Measurements from ENCODE around the gene KAZN. TPM values are rescaled to one million over a fixed set of nuclear protein-coding genes. Genes with fewer than 3 reads are reported as not detected.
"Not testable (repeated sequence)": the region's sequence is repeated elsewhere in the genome, so short reads cannot be mapped to it uniquely, and the experiment has no call there.

Gene KAZN
- total RNA-seq, 1 donor from 2014 or later, result 3.7 TPM

- DNase-seq (no peak), ATAC-seq (ENCODE audit: poor library complexity) (no peak)
- intact Hi-C loops (cut with DNase I), result no loop called here
Observed at GRCh38 chr1:14955976-14956375, 357.5 kb downstream of the KAZN start.

DNA sequence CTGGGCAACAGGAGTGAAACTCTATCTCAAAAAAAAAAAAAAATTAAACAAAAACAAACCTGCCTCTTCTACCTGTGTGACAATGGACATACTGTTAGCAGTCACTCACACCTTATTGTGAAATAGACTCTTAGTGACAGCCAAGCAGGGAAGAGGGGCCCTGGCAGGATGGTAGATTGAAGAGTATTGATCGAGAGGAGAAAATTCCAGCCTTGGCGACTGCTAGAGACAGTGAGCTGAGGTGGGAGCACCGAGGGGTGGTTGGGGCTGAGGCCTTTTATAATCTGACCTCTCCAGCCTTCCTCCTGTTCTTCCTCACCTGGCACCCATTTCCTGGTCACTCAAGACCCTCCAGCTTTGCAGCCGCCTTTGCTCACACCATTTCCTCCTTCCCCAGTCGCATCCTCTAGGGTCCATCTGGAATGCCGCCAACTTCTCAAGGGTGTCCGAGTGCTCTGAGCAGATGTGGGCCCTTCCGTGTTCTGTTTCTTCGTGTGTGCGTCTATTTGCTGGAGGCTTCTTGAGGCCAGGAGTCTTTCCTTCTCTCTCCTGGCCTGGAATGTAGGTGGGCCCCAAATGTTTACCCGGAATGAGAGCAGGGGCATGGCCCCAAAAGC lies 358.2 kb downstream of the KAZN start:
- no peak for DNase-seq
- ATAC-seq (ENCODE audit: poor library complexity), result no peak
- intact Hi-C loops (cut with DNase I), result no loop called here

DNA sequence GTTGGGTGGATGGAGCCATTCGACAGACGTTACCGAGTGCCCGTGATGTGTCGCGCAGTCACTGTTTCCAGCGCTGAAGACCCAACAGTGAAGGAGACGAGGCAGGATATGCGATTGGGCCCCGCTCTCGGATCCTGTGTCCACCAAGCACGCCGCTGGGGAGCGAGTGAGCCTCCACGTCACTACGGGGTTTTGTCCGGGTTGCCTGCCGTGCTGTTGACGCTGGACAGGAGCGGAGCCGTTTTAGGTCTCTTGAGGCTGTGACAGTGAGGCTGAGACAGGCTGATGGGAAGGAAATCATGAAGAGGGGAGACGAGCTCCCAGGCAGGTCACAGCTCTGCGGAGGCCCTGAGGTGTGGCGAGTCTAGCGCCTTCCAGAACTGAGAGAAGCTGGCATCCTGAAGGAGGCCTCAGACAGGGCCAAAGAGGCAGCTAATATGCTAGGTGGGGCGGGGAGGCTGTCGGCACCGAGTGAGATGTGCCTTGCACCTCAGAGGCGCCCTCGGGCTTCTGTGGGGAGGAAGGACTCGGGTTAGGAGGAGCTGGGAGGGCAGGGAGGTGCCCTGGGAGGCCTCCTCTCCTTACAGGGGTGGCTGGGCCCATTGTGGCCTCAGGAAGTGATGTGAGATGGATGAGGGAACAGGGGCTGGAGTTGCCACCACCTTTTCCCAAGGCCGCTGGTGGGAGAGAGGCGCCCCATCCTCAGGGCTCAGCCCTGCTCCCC lies 359.1 kb downstream of the KAZN start:
- ATAC-seq (ENCODE audit: poor library complexity) (no peak), DNase-seq (no peak)
- intact Hi-C loops (cut with DNase I), result no loop called here

- DNase-seq (no peak), ATAC-seq (ENCODE audit: poor library complexity) (no peak)
- intact Hi-C loops (cut with DNase I), result no loop called here
Observed at GRCh38 chr1:14958249-14959058, 360.0 kb downstream of the KAZN start.

DNA sequence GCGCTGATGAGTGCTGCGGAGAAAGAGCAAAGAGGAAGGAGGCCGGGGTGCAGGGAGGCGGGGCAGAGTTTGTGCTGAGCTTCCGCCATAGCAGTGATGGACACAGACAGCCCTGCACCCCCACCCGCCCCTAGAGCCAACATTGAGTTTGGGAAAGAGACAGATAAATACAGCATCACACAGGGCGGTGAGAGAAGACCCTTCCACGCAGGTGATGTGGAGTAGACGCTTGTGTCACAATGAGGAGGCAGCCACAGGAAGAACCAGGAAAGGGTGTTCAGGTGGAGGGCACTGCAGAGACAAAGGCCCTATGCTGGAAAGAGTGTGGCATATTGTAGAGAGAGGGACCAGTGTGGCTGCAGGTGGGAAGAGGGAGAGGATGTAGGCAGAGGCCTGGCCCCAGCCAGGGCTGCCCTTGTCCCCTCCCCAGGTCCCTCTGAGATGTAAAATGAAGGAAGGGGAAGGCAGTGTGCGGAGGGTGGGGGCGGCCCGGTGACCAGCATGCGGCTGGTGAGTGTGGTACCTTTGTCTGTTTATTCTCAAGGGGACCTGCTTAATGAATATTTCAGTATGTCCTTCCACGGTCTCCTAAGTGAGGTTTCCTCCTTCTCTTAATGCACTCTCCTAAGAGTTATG lies 360.7 kb downstream of the KAZN start:
- intact Hi-C loops (cut with DNase I), result no loop called here
- DNase-seq (no peak), ATAC-seq (ENCODE audit: poor library complexity) (no peak)

DNA sequence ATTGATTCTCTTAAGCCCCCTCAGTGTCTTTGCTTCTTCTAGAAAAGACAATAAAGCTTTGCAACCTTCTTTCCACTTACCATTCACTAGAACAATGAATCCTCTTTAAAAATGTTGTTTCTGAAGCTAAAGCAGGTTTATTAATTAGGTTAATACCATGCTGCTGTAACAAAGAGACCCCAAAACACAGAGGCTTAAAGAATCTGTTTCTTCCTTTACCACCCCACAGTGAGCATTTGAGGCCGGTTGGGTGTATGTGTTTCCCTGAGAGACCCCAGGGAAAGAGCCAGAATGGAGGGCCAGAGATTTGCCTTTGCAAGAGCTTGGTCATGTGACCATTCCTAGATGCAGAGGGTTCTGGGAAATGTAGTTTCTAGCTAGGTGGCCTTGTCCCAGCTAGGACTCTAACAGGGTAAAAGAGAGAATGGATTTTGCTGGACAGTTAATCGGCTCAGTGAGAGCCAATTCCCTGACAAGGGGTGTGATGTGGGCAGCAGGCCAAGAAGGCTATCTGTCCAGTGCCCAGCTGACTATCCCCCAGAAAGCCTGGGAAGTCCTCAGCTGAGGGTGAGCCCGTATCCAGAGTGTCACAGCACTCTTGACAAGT lies 363.3 kb downstream of the KAZN start:
- DNase-seq (no peak), ATAC-seq (ENCODE audit: poor library complexity) (no peak)
- intact Hi-C loops (cut with DNase I), result no loop called here

DNA sequence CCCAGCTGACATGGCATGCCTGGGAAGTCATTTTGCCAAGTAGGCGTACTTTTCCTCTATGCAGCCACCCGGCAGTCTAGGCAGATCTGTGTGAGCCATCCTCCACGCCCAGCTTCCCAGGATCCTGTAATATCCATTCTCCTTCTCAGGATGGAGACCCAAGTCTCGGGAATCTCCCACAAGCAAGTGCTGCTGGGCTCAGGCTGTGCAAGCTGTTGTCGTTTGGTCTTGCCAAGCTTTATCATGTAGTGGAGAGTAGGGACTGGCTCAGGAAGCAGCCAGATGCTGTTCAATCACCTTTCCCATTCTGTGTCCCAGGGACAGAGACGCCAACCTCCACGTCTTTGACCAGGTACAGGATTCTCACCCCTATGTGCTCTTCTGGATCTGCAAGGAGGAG lies 363.9 kb downstream of the KAZN start:
- DNase-seq (no peak), ATAC-seq (ENCODE audit: poor library complexity) (no peak)
- intact Hi-C loops (cut with DNase I), result no loop called here

DNA sequence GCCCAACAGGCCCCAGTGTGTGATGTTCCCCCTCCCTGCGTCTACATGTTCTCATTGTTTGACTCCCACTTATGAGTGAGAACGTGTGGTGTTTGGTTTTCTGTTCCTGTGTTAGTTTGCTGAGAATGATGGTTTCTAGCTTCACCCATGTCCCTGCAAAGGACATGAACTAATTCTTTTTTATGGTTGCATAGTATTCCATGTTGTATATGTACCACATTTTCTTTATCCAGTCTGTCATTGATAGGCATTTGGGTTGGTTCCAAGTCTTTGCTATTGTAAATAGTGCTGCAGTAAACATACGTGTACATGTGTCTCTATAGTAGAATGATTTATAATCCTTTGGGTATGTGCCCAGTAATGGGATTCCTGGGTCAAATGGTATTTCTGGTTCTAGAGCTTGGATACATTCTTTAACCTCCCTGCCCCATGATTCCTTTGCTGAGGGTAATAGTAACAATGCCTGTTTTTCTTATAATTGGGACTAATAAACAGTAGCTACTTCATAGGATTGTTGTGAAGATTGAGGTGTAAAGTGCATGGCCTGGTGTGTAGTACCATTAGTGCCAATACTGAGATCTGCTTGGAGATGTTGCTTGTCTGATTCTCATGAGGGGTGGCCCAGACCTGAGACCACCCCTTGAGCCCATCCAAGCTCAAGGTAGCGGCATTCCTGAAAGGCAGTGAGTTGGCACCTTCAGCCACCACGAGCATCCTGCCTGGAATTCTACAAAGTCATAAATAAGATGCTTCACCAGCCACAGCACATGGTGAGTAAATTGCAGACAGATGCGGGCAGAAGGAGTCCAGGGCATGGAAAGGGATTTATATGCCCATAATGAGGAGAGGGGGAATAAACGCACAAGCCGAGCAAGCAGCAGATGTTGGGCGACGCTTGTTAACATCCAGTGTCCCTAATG lies 365.6 kb downstream of the KAZN start:
- intact Hi-C loops (cut with DNase I); DNase-seq; ATAC-seq (ENCODE audit: poor library complexity): not testable (repeated sequence)

DNA sequence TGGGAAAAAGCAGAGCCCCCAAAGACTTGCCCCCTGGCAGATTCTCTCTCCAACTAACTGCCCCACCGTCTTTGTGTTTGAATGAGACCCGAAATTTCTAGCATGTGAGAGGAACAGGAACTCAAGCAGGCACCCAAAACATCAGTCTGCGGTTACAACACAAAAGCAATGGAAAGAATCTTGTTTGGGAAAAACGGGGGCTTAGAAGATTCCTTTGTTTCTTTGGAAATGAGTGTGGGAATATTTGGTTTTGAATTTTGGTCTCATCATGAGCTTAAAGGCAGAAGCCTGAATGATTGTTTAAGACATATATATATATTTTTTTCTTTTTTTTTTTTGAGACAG lies 366.2 kb downstream of the KAZN start:
- intact Hi-C loops (cut with DNase I), result no loop called here
- DNase-seq, result no peak
- ATAC-seq (ENCODE audit: poor library complexity), result no peak

DNA sequence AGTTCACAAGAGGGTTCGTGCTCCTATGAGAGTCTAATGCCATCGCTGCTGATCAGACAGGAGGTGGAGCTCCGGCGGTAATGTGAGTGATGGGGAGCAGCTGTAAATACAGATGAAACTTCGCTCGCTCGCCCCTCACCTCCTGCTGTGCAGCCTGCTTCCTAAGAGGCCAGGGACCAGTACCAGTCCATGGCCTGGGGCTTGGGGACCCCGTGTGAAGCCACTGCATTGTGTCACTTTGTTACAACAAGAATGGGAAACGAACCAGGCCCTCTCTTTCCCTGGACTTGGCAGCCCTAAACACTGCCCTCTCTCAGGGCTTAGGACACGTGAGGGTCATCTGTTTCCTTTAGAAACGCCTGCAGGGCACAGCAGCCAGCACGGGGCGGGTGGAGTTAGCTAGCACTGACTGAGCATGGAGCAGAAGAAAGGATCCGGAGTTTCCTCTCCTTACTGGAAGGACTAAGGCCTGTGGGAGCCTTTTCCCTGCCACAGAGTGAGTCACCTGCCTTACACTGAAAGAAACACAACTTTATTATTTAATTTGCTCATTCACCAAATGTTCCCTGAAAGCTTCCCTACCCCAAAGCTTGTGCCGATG lies 369.9 kb downstream of the KAZN start:
- ATAC-seq (ENCODE audit: poor library complexity) (peak; percentile 84), DNase-seq (peak; percentile 71)
- intact Hi-C loops (cut with DNase I), result no loop called here

- intact Hi-C loops (cut with DNase I), result no loop called here
- ATAC-seq (ENCODE audit: poor library complexity), result no peak
- no peak for DNase-seq
Observed at GRCh38 chr1:14969006-14969405, 370.5 kb downstream of the KAZN start.

DNA sequence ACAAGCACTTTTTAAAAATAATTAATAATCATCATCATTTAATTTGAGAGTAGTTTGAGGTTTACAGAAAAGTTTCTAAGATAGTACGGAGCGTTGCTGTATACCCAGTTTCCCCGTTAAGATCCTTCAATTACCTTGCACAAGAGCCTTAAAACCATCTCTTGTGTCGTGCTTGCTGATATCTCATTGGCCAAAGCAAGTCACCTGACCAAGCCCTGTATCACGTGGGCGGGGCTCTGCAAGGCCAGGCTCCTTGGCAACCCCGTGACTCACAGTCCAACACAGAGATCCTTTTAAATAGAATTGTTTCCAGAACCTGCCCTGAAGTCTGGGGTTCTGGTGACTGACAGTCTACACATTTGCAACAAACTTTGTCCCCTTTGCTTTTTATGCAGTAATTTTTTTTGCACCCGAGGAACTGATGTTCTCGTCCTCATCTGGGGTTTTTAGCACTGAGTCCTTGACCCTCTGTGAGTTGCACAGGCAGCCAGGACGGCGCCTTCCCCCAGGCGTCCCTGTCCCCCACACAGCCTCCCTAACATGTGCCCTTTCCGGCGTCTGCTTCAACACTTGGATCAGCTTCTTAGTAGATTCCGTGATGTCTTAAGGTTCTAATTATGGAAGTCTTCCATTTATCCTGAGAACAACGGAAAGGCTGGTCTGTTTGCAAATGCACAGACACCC lies 371.8 kb downstream of the KAZN start:
- ATAC-seq (ENCODE audit: poor library complexity) (no peak), DNase-seq (no peak)
- intact Hi-C loops (cut with DNase I), result no loop called here

DNA sequence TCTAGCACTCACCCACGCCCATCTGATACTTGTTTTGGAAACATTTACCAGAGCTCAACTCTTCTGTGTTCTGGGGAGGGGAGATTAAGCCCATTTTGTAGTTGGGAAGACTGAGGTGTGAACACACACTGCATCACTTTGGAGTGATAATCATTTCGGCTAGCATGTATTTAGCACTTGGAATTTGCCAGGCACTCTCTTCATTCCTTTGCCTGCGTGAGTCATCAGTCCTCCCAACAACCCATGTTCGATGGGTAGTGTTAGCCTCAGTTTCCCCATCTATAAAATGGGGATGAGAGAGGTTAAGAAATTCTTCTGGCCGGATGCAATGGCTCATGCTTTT lies 372.3 kb downstream of the KAZN start:
- intact Hi-C loops (cut with DNase I), result no loop called here
- no peak for ATAC-seq (ENCODE audit: poor library complexity)
- DNase-seq, result no peak

GRCh38 chr1:14971221-14971620 lies 372.7 kb downstream of the KAZN start:
- intact Hi-C loops (cut with DNase I), result no loop called here
- ATAC-seq (ENCODE audit: poor library complexity), result no peak
- DNase-seq, result no peak

- no peak for ATAC-seq (ENCODE audit: poor library complexity)
- DNase-seq, result no peak
- intact Hi-C loops (cut with DNase I), result no loop called here
Observed at GRCh38 chr1:14972107-14972506, 373.6 kb downstream of the KAZN start.

DNA sequence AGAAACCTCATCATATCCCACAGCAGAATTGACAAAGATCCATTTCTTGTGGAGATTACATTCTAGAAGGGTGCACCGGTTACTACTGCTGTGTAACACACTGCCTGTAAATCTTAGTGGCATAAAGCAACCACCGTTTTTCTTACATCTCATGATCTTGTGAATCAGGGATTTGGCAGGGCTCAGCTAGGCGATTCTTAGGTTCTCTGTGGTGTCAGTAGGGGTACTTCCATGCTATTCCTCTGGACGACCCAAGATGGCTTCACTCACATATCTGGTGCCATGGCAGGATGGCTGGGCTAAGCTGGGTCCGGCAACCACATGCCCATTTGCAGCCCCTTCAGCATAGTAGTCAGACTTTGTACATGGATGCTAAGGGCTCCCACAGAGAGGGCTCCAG lies 375.3 kb downstream of the KAZN start:
- intact Hi-C loops (cut with DNase I), result no loop called here
- ATAC-seq (ENCODE audit: poor library complexity), result no peak
- DNase-seq, result no peak

DNA sequence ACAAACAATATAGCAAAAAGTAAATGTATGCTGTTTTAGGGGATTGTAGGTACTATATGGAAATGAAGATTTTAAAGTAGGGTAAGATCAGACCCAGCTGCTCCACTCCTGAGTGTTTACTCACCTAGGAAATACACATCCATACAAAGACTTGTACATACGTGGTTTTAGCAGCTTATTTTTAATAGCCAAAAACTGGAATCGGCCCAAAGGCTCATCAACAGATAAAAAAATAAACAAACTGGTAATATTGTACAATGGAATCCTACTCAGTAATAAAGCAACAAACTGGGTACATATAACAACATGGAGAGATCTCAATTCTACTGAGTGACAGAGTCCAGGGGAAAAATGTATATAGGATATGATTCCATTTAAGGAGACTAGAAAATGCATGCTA lies 375.9 kb downstream of the KAZN start:
- DNase-seq, result no peak
- no peak for ATAC-seq (ENCODE audit: poor library complexity)
- intact Hi-C loops (cut with DNase I), result no loop called here
